GM23338 (cell line): ENCODE results near the gene OPTC.

ENCODE experiments used
- CREB1 ChIP-seq: fragments of 250-450 bp; sonication (Bioruptor Pico); IDR thresholded peaks from 2 replicates; pipeline ENCODE4 v1.5.0; 2020; ENCODE audit warnings: low read depth, mild to moderate bottlenecking, moderate library complexity
- EZH2 ChIP-seq: fragments of 200-600 bp; sonication (generic); IDR thresholded peaks from one replicate; pipeline ENCODE4 v1.8.0; 2017; ENCODE audit warnings: antibody characterized with exemption, mild to moderate bottlenecking, low read depth; ENCODE audit not compliant: unreplicated experiment
- EZH2phosphoT487 ChIP-seq: fragments of 200-600 bp; sonication (generic); IDR thresholded peaks from one replicate; pipeline ENCODE4 v1.8.1; 2018; ENCODE audit warnings: antibody characterized with exemption; ENCODE audit not compliant: unreplicated experiment
- JUNB ChIP-seq: IDR thresholded peaks from one replicate; pipeline ENCODE4 v1.6.1; 2016; ENCODE audit warnings: antibody characterized with exemption; ENCODE audit not compliant: unreplicated experiment
- NANOG ChIP-seq: IDR thresholded peaks from 2 replicates; pipeline ENCODE4 v1.6.1; 2016; ENCODE audit warnings: antibody characterized with exemption, borderline replicate concordance
- POLR2AphosphoS5 ChIP-seq: IDR thresholded peaks from 2 replicates; pipeline ENCODE4 v1.6.1; 2016; ENCODE audit warnings: antibody characterized with exemption, low read depth
- STAT1 ChIP-seq: IDR thresholded peaks from one replicate; pipeline ENCODE4 v1.6.1; 2016; ENCODE audit warnings: antibody characterized with exemption; ENCODE audit not compliant: unreplicated experiment
- ZNF114 ChIP-seq: fragments of 250-450 bp; sonication (Bioruptor Pico); IDR thresholded peaks from 2 replicates; pipeline ENCODE4 v1.5.0; 2020; ENCODE audit warnings: mild to moderate bottlenecking, moderate library complexity
- ZNF331 ChIP-seq: fragments of 250-450 bp; sonication (Bioruptor Pico); IDR thresholded peaks from 2 replicates; pipeline ENCODE4 v1.5.0; 2020; ENCODE audit warnings: low read depth, mild to moderate bottlenecking, moderate library complexity
- TF ChIP-seq, protein P1 (sequence below), 2 experiments: fragments of 200-600 bp in 1 of 2; sonication (generic) in 1 of 2; conservative IDR thresholded peaks; 2 replicates each; pipeline versions ENCODE4 v1.5.1 to v1.6.1; 2016 to 2017; ENCODE audit warnings: antibody characterized with exemption in 2 of 2, low read depth in 2 of 2, mild to moderate bottlenecking in 2 of 2, moderate library complexity in 1 of 2
- TF ChIP-seq, protein P2 (sequence below): IDR thresholded peaks from one replicate; pipeline ENCODE4 v1.6.1; 2018; ENCODE audit warnings: antibody characterized with exemption; ENCODE audit not compliant: unreplicated experiment
- TF ChIP-seq, protein P3 (sequence below): fragments of 250-450 bp; sonication (Bioruptor Pico); IDR thresholded peaks from 2 replicates; pipeline ENCODE4 v1.5.0; 2020; ENCODE audit warnings: mild to moderate bottlenecking, moderate library complexity

DNA sequence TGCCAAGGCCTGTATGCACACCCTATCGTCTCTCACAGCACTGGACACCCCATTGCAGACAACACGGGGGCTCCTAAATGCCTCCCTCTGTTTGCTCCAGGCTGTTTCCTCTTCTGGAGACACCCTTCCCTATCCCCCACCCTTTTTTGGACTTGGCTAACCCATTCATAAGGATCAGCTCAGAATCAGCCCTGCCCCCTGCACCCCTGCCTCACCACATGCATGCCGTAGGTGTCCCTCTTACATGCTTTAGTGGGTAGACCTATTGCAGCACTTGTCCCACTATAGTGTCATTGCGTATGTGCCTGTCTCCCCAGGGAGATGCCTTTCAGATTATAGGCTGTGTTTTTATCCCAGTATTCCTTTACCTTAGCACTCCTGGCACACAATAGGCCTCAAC is 30.9 kb downstream of the OPTC start:
- TF ChIP-seq POLR2AphosphoS5 (no peak), EZH2 (no peak), EZH2phosphoT487 (no peak), ZNF114 (CRISPR knock-in tag) (no peak), NANOG (no peak), CREB1 (CRISPR knock-in tag) (no peak), JUNB (no peak), ZNF331 (CRISPR knock-in tag) (no peak), STAT1 (no peak)
- TF ChIP-seq, protein P1, sequence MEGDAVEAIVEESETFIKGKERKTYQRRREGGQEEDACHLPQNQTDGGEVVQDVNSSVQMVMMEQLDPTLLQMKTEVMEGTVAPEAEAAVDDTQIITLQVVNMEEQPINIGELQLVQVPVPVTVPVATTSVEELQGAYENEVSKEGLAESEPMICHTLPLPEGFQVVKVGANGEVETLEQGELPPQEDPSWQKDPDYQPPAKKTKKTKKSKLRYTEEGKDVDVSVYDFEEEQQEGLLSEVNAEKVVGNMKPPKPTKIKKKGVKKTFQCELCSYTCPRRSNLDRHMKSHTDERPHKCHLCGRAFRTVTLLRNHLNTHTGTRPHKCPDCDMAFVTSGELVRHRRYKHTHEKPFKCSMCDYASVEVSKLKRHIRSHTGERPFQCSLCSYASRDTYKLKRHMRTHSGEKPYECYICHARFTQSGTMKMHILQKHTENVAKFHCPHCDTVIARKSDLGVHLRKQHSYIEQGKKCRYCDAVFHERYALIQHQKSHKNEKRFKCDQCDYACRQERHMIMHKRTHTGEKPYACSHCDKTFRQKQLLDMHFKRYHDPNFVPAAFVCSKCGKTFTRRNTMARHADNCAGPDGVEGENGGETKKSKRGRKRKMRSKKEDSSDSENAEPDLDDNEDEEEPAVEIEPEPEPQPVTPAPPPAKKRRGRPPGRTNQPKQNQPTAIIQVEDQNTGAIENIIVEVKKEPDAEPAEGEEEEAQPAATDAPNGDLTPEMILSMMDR (conservative IDR thresholded peaks at IDR 0.05; ENCODE audit: low read depth in 2 of 2) = no peak
- TF ChIP-seq, protein P2, sequence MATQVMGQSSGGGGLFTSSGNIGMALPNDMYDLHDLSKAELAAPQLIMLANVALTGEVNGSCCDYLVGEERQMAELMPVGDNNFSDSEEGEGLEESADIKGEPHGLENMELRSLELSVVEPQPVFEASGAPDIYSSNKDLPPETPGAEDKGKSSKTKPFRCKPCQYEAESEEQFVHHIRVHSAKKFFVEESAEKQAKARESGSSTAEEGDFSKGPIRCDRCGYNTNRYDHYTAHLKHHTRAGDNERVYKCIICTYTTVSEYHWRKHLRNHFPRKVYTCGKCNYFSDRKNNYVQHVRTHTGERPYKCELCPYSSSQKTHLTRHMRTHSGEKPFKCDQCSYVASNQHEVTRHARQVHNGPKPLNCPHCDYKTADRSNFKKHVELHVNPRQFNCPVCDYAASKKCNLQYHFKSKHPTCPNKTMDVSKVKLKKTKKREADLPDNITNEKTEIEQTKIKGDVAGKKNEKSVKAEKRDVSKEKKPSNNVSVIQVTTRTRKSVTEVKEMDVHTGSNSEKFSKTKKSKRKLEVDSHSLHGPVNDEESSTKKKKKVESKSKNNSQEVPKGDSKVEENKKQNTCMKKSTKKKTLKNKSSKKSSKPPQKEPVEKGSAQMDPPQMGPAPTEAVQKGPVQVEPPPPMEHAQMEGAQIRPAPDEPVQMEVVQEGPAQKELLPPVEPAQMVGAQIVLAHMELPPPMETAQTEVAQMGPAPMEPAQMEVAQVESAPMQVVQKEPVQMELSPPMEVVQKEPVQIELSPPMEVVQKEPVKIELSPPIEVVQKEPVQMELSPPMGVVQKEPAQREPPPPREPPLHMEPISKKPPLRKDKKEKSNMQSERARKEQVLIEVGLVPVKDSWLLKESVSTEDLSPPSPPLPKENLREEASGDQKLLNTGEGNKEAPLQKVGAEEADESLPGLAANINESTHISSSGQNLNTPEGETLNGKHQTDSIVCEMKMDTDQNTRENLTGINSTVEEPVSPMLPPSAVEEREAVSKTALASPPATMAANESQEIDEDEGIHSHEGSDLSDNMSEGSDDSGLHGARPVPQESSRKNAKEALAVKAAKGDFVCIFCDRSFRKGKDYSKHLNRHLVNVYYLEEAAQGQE = no peak
- TF ChIP-seq, protein P3, sequence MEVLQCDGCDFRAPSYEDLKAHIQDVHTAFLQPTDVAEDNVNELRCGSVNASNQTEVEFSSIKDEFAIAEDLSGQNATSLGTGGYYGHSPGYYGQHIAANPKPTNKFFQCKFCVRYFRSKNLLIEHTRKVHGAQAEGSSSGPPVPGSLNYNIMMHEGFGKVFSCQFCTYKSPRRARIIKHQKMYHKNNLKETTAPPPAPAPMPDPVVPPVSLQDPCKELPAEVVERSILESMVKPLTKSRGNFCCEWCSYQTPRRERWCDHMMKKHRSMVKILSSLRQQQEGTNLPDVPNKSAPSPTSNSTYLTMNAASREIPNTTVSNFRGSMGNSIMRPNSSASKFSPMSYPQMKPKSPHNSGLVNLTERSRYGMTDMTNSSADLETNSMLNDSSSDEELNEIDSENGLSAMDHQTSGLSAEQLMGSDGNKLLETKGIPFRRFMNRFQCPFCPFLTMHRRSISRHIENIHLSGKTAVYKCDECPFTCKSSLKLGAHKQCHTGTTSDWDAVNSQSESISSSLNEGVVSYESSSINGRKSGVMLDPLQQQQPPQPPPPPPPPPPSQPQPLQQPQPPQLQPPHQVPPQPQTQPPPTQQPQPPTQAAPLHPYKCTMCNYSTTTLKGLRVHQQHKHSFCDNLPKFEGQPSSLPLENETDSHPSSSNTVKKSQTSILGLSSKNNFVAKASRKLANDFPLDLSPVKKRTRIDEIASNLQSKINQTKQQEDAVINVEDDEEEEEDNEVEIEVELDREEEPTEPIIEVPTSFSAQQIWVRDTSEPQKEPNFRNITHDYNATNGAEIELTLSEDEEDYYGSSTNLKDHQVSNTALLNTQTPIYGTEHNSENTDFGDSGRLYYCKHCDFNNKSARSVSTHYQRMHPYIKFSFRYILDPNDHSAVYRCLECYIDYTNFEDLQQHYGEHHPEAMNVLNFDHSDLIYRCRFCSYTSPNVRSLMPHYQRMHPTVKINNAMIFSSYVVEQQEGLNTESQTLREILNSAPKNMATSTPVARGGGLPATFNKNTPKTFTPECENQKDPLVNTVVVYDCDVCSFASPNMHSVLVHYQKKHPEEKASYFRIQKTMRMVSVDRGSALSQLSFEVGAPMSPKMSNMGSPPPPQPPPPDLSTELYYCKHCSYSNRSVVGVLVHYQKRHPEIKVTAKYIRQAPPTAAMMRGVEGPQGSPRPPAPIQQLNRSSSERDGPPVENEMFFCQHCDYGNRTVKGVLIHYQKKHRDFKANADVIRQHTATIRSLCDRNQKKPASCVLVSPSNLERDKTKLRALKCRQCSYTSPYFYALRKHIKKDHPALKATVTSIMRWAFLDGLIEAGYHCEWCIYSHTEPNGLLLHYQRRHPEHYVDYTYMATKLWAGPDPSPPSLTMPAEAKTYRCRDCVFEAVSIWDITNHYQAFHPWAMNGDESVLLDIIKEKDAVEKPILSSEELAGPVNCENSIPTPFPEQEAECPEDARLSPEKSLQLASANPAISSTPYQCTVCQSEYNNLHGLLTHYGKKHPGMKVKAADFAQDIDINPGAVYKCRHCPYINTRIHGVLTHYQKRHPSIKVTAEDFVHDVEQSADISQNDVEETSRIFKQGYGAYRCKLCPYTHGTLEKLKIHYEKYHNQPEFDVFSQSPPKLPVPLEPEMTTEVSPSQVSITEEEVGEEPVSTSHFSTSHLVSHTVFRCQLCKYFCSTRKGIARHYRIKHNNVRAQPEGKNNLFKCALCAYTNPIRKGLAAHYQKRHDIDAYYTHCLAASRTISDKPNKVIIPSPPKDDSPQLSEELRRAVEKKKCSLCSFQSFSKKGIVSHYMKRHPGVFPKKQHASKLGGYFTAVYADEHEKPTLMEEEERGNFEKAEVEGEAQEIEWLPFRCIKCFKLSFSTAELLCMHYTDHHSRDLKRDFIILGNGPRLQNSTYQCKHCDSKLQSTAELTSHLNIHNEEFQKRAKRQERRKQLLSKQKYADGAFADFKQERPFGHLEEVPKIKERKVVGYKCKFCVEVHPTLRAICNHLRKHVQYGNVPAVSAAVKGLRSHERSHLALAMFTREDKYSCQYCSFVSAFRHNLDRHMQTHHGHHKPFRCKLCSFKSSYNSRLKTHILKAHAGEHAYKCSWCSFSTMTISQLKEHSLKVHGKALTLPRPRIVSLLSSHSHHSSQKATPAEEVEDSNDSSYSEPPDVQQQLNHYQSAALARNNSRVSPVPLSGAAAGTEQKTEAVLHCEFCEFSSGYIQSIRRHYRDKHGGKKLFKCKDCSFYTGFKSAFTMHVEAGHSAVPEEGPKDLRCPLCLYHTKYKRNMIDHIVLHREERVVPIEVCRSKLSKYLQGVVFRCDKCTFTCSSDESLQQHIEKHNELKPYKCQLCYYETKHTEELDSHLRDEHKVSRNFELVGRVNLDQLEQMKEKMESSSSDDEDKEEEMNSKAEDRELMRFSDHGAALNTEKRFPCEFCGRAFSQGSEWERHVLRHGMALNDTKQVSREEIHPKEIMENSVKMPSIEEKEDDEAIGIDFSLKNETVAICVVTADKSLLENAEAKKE (CRISPR knock-in tag) = no peak
